ENCODE measurements around the gene RSBN1L.

RSBN1L gene

DNA sequence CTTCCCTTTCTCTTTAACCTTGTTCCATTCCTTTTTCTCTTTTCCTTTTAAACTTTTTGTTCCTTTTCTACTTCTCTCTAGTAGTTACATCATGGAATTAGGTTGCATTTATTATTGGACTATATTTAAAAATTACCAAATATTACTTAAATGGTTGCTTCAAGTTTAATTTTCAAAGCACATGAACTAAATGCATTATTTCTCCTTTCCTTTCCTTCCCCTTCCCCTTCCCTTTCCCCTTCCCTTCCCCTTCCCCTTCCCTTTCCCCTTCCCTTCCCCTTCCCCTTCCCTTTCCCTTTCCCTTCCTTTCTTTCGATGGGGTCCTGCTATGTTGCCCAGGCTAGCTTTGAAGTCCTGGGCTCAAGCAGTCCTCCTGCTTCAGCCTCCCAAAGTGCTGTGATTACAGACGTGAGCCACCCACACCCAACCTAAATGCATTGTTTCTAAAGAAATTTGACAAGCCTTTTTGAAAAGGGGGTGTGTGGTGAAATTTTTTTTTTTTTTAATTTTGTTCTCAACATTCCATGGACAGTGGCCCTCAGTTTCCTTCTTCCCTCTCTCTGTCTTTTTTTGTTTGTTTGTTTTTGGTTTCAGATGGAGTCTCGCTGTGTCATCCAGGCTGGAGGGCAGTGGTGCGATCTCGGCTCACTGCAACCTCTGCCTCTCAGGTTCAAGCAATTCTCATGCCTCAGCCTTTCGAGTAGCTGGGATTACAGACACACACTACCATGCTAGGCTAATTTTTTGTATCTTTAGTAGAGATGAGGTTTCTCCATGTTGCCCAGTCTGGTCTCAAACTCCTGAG is 70.7 kb downstream of the RSBN1L start:
- TF ChIP-seq, protein P1, sequence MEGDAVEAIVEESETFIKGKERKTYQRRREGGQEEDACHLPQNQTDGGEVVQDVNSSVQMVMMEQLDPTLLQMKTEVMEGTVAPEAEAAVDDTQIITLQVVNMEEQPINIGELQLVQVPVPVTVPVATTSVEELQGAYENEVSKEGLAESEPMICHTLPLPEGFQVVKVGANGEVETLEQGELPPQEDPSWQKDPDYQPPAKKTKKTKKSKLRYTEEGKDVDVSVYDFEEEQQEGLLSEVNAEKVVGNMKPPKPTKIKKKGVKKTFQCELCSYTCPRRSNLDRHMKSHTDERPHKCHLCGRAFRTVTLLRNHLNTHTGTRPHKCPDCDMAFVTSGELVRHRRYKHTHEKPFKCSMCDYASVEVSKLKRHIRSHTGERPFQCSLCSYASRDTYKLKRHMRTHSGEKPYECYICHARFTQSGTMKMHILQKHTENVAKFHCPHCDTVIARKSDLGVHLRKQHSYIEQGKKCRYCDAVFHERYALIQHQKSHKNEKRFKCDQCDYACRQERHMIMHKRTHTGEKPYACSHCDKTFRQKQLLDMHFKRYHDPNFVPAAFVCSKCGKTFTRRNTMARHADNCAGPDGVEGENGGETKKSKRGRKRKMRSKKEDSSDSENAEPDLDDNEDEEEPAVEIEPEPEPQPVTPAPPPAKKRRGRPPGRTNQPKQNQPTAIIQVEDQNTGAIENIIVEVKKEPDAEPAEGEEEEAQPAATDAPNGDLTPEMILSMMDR (conservative IDR thresholded peaks at IDR 0.05; ENCODE audit: low read depth) = no peak
- DNase-seq (ENCODE audit: low spot score) = no peak
- CTCF ChIA-PET = interaction anchor here (0.7 kb wide), 1 partner anchor 67 kb away, joined by 3 read pairs; no protein-coding TSS in a partner anchor
- POLR2A ChIA-PET (ENCODE audit: low non-redundant PET) = interaction anchor here (0.7 kb wide), 1 partner anchor 228 kb away, joined by 10 read pairs; no protein-coding TSS in a partner anchor
- H3K27ac ChIP-seq = no peak overlapping the region

DNA sequence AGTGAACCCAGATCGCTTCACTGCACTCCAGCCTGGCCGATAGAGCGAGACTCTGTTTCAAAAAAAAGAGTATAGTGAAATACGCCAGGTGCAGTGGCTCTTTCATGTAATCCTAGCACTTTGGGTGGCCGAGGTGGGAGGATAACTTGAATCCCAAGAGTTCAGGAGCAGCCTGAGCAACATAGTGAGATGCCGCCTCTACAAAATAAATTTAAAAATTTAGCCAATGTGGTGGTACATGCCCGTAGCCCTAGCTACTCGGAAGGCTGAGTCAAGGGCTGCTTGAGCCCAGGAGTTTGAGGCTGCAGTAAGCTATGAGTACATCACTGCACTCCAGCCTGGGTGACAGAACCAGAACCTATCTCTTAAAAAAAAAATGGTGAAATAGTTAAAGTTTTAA is 74.1 kb downstream of the RSBN1L start:
- ChIA-PET POLR2A (ENCODE audit: low non-redundant PET) (no interaction called here), CTCF (interaction anchor here (0.6 kb wide), 1 partner anchor 456 kb away, joined by 5 read pairs; no protein-coding TSS in a partner anchor)
- DNase-seq (ENCODE audit: low spot score) = no peak
- TF ChIP-seq, protein P1 (conservative IDR thresholded peaks at IDR 0.05; ENCODE audit: low read depth) = no peak
- no peak overlapping the region for H3K27ac ChIP-seq

DNA sequence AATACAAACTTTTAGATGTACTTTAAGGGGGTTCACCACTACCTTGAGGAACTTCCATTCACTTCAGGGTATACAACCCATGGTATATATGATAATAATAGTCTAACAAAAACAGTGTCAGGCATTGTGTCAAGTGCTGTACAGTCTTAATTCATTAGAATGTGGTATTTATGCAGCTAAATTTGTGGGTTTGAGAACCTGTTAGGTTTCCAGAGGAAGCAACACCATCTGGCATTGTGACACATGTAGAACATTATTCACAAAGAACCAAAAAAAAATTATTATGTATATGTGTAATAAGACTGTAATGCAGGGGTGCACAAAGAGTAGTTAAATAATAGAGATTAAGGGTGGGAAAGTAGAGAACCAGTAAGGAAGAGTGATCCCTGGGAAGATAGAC is 75.6 kb downstream of the RSBN1L start:
- POLR2A ChIA-PET (ENCODE audit: low non-redundant PET) = no interaction called here
- no peak for DNase-seq (ENCODE audit: low spot score)
- TF ChIP-seq, protein P1 (conservative IDR thresholded peaks at IDR 0.05; ENCODE audit: low read depth) = no peak
- CTCF ChIA-PET = interaction anchor here (0.9 kb wide), 1 partner anchor 82 kb away, joined by 4 read pairs; no protein-coding TSS in a partner anchor
- no peak overlapping the region for H3K27ac ChIP-seq

DNA sequence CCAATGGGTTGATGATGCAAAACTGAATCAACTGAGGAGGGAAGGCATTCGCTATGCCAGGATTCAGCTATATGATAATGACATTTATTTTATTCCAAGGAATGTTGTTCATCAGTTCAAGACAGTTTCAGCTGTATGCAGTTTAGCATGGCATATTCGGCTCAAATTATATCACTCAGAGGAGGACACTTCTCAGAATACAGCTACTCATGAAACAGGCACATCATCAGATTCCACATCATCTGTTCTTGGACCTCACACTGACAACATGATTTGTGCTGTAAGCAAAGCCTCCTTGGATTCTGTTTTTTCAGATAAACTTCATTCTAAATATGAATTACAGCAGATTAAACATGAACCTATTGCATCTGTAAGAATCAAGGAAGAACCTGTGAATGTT is 82.3 kb downstream of the RSBN1L start:
- DNase-seq (ENCODE audit: low spot score) = no peak
- ChIA-PET POLR2A (ENCODE audit: low non-redundant PET) (no interaction called here), CTCF (interaction anchor here (0.9 kb wide), 1 partner anchor 19 kb away, joined by 4 read pairs; no protein-coding TSS in a partner anchor)
- H3K27ac ChIP-seq = no peak overlapping the region
- TF ChIP-seq, protein P1 (conservative IDR thresholded peaks at IDR 0.05; ENCODE audit: low read depth) = no peak

DNA sequence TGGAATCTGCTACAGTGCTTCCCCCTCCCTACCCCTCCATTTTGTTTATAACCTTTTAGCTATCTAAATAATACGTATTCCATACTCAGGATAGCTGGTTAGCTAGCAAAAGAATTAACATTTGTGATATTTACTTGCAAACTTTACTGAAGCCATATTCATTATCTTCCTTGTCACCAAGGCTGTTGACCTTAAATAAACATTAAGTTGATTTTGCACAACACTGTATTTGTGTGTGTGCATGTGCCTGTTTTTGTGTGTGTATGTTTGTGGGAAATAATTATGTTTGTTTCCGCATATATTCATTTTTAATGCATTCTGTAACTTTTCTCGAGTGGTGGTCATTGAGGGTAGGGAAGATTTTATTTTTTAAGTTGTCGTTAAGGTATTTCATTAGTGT is 86.1 kb downstream of the RSBN1L start:
- H3K27ac ChIP-seq = no peak overlapping the region
- ChIA-PET POLR2A (ENCODE audit: low non-redundant PET) (no interaction called here), CTCF (no interaction called here)
- no peak for DNase-seq (ENCODE audit: low spot score)
- TF ChIP-seq, protein P1 (conservative IDR thresholded peaks at IDR 0.05; ENCODE audit: low read depth) = no peak

DNA sequence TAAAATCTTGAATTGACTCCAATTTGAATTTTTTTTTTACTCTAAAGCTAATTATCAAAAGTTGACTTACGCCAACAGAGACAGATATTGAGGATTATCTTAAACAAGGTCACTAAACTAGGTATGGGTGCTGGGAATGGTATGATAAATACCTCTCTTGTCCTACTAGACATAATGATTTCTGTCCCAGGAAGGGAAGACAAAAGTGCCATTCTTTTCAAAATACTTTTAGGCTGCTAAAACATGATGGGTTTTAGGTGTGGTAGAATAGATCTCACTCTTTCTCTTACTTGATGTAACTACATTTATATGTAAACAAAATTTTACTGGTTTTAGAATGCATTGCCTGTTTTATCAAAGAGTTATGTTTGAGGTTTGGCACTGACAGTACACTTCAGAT is 86.9 kb downstream of the RSBN1L start:
- TF ChIP-seq, protein P1 (conservative IDR thresholded peaks at IDR 0.05; ENCODE audit: low read depth) = no peak
- no peak for DNase-seq (ENCODE audit: low spot score)
- no peak overlapping the region for H3K27ac ChIP-seq
- ChIA-PET CTCF (no interaction called here), POLR2A (ENCODE audit: low non-redundant PET) (no interaction called here)
